Esophagus muscularis mucosa (tissue), 4 donors: Measurements from ENCODE around the gene GPRC5D.

Experiments
- CTCF ChIP-seq, 3 experiments: fragments of 200-600 bp in 2 of 3; fragments of 450-650 bp in 1 of 3; sonication (generic) in 2 of 3; IDR thresholded peaks; one replicate each; pipeline ENCODE4 v1.5.1; 2017 to 2019; ENCODE audit warnings: antibody characterized with exemption in 3 of 3, mild to moderate bottlenecking in 2 of 3, moderate library complexity in 1 of 3
- EP300 ChIP-seq: sonication (generic); formaldehyde crosslinking; IDR thresholded peaks from one replicate; pipeline ENCODE4 v1.6.1; 2017; ENCODE audit warnings: antibody characterized with exemption
- POLR2A ChIP-seq: fragments of 450-650 bp; IDR thresholded peaks from one replicate; pipeline ENCODE4 v1.6.1; 2017; ENCODE audit warnings: antibody characterized with exemption, moderate library complexity, mild to moderate bottlenecking, low read depth
- POLR2AphosphoS5 ChIP-seq, 2 donors: sonication (generic); formaldehyde crosslinking; IDR thresholded peaks; one replicate each; pipeline ENCODE4 v1.6.1; 2017; ENCODE audit warnings: antibody characterized with exemption in 2 of 2

GRCh38 chr12:12934556-12934955 lies 17.4 kb downstream of the GPRC5D start:
- TF ChIP-seq POLR2AphosphoS5 (IDR thresholded peaks at IDR 0.05) (no peak), POLR2A (no peak), CTCF (IDR thresholded peaks at IDR 0.05) (no peak), EP300 (no peak)
